GM19438 (cell line): ENCODE data around the gene TMEM132D.

ENCODE experiments used
- ATAC-seq: cut with Tn5 transposase; IDR thresholded peaks from one replicate; pipeline ENCODE4 v1.9.1; 2021; ENCODE audit warnings: low read depth; ENCODE audit not compliant: unreplicated experiment

The TMEM132D gene

GRCh38 chr12:129673806-129674205 is 230.0 kb downstream of the TMEM132D start:
- ATAC-seq: no peak

DNA sequence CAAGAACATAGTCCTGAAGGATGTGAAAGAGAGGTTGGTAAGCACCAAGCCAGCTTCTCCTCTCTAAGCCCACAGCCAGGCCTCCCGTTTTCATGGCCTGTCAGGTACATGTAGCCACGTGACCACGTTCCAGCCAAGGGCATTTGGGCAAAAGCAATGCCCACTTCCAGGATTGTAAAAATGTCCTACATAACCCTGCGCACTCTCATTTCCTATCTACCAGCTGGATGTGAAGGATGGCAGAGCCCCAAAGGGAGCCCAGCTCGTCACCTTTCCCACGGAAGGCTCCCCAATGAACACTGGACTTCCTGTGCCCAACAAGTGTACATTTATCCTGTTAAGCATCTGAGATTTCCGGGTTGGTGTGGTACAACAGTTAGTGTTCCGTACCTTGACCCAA is 231.7 kb downstream of the TMEM132D start:
- ATAC-seq: no peak

GRCh38 chr12:129670256-129670920 is 233.4 kb downstream of the TMEM132D start:
- ATAC-seq: no peak

DNA sequence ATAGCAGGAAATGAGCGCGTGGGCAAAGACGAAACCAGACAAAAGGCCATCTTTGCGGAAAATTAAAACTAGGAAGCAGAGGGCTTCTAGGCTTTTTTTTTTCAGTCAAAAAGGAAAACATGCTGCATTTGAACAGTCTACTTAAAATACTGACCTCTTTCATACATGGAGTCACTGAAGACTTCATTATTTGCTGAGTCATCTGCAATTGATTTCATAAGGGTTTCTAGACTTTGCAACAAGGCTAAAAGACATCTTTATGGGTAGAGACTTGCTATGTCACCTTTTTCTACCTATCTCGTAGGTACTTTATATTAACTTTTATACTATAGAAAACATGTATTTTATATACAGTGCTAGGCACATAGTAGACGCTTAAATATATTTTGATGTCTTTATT is 238.4 kb downstream of the TMEM132D start:
- ATAC-seq: no peak

DNA sequence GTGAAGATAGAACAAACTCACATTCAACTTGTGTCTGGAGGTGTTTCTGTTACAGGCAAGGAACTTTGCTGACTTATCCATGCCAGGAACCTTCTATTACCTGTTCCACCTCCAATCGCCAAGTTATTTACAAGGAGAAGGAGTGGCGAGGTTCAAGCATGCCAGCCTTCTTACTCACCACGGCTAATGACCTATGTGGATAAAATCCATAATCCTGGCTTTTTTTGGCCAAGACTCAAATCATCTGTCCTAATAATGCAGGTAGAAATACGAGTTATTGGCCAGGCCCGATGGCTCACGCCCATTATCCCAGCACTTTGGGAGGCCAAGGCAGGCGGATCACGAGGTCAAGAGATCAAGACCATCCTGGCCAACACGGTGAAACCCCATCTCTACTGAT is 241.6 kb downstream of the TMEM132D start:
- ATAC-seq: no peak

DNA sequence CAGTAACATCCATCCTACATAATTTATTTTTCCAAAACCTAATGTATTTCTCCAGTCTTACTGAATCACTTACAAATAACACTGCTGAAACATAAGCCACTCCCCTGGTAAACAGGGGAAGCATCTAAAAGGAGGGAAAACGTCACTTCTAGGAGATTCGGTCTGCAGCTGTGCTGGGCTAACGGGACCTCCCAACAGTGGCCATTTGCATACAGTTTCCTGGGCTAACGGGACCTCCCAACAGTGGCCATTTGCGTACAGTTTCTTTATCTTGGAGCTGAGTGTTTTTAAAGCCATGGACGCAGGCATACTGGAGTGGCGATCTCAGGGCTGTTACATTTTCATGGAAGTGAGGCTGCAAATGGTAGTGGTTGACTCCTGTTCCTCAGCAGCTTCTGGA is 242.9 kb downstream of the TMEM132D start:
- ATAC-seq: no peak

DNA sequence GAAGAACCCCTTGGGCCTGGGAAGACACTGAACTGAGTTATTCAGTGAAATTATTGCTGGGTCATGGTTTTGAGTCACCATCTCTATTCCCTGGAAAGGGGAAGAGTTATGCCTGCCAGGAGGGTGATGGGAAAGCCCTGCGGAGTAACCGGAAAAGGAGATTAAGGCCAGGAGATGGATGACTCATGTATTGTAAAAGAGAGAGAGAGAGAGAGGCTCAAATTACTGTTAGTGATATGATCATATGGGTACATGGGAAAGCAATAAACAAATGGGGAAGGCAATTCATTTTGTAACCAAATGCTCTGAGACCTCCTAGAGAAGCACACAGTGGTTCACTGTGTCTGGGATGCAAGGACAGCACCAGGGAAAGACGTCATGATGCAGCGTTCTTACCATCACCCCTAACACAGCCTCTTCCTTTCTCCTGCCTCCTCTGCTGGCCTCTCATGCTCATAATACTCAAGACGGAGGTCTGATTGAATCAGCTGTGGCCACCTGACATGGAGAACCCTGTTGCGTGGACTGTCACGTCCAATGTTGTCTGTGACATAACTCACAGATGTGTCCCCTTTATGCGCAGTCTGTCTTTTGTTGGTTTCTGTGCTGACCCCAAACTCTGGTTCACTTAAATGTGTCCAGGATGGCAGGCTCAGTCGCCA is 243.7 kb downstream of the TMEM132D start:
- ATAC-seq: no peak

GRCh38 chr12:129657179-129657578 is 246.6 kb downstream of the TMEM132D start:
- ATAC-seq: no peak

GRCh38 chr12:129651951-129652350 is 251.9 kb downstream of the TMEM132D start:
- no peak for ATAC-seq

DNA sequence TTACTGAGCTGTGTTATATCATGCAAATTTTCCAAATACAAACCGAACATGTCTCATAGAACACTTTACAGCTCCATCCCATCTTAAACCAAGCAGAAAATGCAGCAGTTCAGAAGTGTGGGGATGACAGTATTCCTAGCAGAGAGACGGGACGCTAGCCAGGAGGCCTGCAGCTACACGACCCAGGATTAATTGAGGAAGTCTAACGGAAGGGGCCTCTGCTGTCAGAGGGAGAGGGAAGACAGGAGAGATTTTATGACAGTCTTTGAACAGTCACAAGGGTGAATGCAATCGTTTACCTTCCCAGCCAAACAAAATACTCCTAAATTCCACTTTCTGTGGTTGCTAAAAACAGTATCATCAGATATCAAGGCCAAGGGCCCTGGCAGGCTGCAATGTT is 261.9 kb downstream of the TMEM132D start:
- no peak for ATAC-seq

DNA sequence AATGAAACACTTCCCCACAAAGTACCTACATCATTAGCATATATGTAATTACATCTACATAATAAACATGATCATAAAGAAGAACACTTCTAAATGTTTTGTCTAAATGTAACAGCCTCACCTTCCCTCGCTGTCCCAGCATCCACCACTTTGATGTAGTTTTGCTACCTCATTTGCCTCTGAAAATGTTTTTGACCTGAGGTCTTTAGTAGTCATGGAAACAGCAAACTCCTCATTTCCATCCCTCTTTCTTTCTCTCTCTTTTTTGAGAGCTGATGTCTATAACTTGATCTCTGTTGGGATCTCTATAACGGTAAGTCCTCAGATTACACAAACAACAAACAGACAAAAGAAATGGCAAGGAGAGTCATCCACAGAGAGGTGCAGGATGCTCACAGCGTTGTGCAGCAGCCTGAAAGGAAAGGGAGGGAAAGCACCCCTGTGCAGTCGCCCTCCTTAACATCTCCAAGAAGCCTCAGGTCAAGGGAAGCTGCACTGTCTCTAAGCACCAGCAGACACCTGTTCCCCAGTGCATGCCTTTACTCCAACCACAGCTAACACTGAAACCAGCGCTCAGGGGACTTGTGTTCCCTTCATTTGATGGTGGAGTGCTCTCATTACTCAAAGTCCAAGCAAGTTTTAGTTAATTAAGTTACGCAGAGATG is 268.7 kb downstream of the TMEM132D start:
- ATAC-seq: no peak

- no peak for ATAC-seq
Measured at GRCh38 chr12:129631316-129631715, 272.5 kb downstream of the TMEM132D start.

DNA sequence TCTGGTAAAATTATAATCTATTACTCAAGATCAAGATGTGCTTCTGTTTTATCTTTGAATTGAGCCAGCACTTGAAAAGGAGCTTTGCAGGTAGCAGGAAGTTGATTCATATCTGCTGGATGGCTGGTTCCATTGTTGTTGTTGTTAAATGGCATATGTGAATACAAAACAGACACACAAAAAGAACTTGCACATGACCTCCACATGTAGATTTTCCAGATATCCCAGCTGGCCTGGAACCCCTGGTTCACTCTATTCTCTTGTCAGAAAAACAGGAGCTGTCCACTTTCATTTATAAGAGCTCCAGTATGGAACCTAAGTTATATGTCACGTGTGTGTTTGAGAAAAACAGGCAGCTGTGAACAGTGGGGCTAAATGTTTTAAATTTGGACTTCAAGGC is 273.9 kb downstream of the TMEM132D start:
- ATAC-seq: no peak

- ATAC-seq: no peak
Measured at GRCh38 chr12:129622566-129622965, 281.3 kb downstream of the TMEM132D start.

DNA sequence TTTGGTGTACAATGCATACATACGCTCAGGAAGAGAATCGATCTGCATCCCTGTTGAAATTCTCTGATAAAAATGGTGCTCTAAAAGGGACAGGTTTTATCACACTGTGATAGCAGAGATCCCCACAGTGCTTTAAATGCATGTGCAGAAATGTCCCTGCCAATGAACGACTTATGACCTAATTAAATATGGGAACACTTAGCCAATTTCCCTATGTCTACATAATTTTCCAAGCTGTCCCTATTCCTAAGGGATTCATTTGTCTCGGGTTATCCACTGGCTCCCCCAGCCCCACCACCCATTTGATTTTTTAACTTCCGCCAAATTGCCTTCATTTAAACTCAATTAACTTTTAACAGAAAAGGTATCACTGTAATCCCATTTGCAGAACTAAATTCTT is 284.6 kb downstream of the TMEM132D start:
- no peak for ATAC-seq

- no peak for ATAC-seq
Measured at GRCh38 chr12:129617849-129618248, 286.0 kb downstream of the TMEM132D start.

DNA sequence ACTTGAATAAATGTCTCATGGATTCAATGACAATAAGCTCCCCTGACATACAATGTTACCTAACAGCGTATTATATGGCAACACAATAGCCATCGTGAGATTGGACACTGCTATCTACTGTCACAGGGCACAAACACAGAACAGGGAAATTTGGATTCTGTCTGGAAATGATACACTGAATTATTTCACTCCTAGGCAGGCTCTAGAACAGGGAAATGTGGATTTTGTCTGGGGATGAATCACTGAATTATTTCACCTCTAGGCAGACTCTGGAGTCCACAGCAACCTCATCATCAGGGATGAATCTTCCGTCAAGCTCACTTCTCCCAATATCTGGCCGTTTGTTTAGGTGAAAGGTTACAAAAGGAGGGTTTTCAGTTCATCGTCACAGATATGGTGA is 288.8 kb downstream of the TMEM132D start:
- ATAC-seq: no peak

GRCh38 chr12:129614221-129614885 is 289.5 kb downstream of the TMEM132D start:
- ATAC-seq: no peak

DNA sequence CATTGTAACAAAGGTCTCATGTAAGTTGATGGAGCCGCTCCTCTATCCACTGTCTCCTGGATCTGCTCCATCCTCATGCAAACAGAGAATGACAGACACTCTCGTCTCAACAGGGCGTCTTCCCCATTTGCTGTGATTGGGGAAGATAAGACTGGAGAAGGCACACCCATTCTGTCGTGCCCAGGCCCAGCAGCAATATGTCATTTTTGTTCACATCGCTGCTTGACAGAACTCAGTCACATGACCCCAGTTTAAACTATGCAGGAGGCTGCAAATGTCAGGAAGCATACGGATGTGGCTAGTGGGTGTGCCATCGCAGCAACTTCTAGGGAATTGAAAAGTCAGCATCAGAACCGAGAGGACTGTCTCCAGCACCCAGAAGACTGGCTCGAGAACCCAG is 290.5 kb downstream of the TMEM132D start:
- no peak for ATAC-seq

GRCh38 chr12:129610601-129611120 is 293.2 kb downstream of the TMEM132D start:
- ATAC-seq: no peak

- ATAC-seq: no peak
Measured at GRCh38 chr12:129607756-129608155, 296.1 kb downstream of the TMEM132D start.
